ENCODE results near the gene GIT1.

DNA sequence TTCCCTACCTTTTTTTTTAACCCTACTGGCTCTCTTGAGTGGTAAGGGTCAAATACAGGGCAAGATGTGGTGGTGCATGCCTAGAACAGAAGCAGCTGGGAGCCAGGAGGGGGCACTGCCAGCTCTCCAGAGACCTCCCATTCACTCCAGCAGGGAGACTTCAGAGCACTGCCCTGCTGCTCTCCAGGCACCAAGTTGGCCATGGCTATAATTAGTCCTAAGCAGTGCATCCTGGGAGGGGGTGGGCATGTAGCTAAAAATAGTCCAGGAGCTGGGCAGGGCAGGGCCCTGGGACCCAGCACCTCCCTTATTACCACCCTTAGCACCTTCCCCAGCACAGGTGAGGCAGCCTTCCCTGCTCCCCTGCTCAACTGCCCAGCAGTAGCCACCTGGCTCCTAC, 29.8 kb upstream of the GIT1 start:
- TF ChIP-seq, protein P1, sequence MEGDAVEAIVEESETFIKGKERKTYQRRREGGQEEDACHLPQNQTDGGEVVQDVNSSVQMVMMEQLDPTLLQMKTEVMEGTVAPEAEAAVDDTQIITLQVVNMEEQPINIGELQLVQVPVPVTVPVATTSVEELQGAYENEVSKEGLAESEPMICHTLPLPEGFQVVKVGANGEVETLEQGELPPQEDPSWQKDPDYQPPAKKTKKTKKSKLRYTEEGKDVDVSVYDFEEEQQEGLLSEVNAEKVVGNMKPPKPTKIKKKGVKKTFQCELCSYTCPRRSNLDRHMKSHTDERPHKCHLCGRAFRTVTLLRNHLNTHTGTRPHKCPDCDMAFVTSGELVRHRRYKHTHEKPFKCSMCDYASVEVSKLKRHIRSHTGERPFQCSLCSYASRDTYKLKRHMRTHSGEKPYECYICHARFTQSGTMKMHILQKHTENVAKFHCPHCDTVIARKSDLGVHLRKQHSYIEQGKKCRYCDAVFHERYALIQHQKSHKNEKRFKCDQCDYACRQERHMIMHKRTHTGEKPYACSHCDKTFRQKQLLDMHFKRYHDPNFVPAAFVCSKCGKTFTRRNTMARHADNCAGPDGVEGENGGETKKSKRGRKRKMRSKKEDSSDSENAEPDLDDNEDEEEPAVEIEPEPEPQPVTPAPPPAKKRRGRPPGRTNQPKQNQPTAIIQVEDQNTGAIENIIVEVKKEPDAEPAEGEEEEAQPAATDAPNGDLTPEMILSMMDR (IDR thresholded peaks at IDR 0.05): no peak
- no peak for TF ChIP-seq POLR2A (IDR thresholded peaks at IDR 0.05)
- no peak for TF ChIP-seq POLR2AphosphoS5 (IDR thresholded peaks at IDR 0.05; ENCODE audit: insufficient read depth in 1 of 2, low read depth in 1 of 2)

All from vagina (tissue), 2 donors.